T-helper 2 cell (primary cell): ENCODE data around the gene CRLF1.

Source experiments
- DNase-seq, 5 experiments: peaks; one replicate each; pipeline versions ENCODE4 v3.0.0 to v3.0.0-alpha.2; 2012 to 2022

The CRLF1 gene

GRCh38 chr19:18590273-18591272, 16.0 kb downstream of the CRLF1 start:
- DNase-seq = peak in 1 of 5 experiments; percentile 38

GRCh38 chr19:18589380-18590272, 17.0 kb downstream of the CRLF1 start:
- DNase-seq = peak in 4 of 5 experiments; percentile 52 to 89 (median 63)

GRCh38 chr19:18588611-18589379, 17.8 kb downstream of the CRLF1 start, which contains the start of gene REX1BD:
REX1BD (plus strand) TSS chr19:18588798; CDS start chr19:18588802, 4 bp downstream.
- peak; percentile 70 to 92 (median 84) for DNase-seq

GRCh38 chr19:18587962-18588610, 18.5 kb downstream of the CRLF1 start:
- peak in 1 of 5 experiments; percentile 75 for DNase-seq

GRCh38 chr19:18587561-18587960, 19.0 kb downstream of the CRLF1 start:
- no peak for DNase-seq

GRCh38 chr19:18586306-18586705, 20.3 kb downstream of the CRLF1 start:
- DNase-seq = no peak

GRCh38 chr19:18580311-18580710, 26.3 kb downstream of the CRLF1 start:
- no peak for DNase-seq

GRCh38 chr19:18577365-18577914, 29.2 kb downstream of the CRLF1 start:
- no peak for DNase-seq

- no peak for DNase-seq
These were observed 30.2 kb downstream of the CRLF1 start for GRCh38 chr19:18576383-18576782.

GRCh38 chr19:18574691-18575291, 31.8 kb downstream of the CRLF1 start:
- DNase-seq = no peak

GRCh38 chr19:18571564-18572344, 34.8 kb downstream of the CRLF1 start, which contains the start of gene UBA52:
UBA52 (plus strand) TSS chr19:18571857; CDS start chr19:18573301, 1,444 bp downstream.
- peak; percentile 98 to 99 (median 98) for DNase-seq

- DNase-seq = no peak
These were observed 38.2 kb downstream of the CRLF1 start for GRCh38 chr19:18568367-18568766.

GRCh38 chr19:18566953-18567352, 39.6 kb downstream of the CRLF1 start:
- no peak for DNase-seq

- DNase-seq = no peak
These were observed 44.5 kb downstream of the CRLF1 start for GRCh38 chr19:18562086-18562485.

GRCh38 chr19:18559685-18560084, 46.9 kb downstream of the CRLF1 start:
- DNase-seq = no peak

GRCh38 chr19:18558604-18559003, 48.0 kb downstream of the CRLF1 start:
- DNase-seq = no peak

- DNase-seq = peak in 1 of 5 experiments; percentile 29
These were observed 48.4 kb downstream of the CRLF1 start for GRCh38 chr19:18558202-18558555.

- peak; percentile 92 to 100 (median 96) for DNase-seq
These were observed 49.0 kb downstream of the CRLF1 start, which contains the start of gene KXD1 for GRCh38 chr19:18557411-18558201. KXD1 (plus strand) TSS chr19:18557870; CDS start chr19:18562057, 4,187 bp downstream.

- no peak for DNase-seq
These were observed 55.0 kb downstream of the CRLF1 start for GRCh38 chr19:18551631-18552030.
